Measurements from ENCODE around the gene MYLK. TPM values are rescaled to one million over a fixed set of nuclear protein-coding genes. Genes with fewer than 3 reads are reported as not detected.

The MYLK gene
- total and polyA plus RNA-seq, 10 of the 15 experiments (the other 5 are each of a cell fraction or from before 2014, with no cell fraction given): 0.04 to 1.6 (median 0.42) TPM; not detected in 1

DNA sequence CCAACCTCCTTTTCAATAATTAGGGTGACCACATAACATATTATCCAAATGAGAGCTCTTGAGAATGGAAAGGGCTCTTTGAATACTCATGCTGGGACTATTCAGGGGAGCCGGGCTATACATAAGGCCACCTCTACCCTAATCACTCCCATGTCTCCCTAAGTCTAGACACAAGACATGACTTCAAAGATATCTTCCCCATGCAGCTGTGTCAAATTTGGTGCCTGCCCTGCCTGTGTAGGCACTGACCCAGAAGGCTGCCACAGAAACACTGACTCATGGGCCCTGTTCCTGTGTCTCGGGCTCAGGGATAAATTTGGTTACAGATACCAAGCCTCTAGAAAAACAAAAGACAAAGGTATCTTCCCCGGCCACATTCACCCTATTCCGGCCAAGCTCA, 70.3 kb downstream of the MYLK start (continued):
- TF ChIP-seq CBX5 (IDR thresholded peaks at IDR 0.05; ENCODE audit: low read depth): no peak
- TF ChIP-seq, protein P1, sequence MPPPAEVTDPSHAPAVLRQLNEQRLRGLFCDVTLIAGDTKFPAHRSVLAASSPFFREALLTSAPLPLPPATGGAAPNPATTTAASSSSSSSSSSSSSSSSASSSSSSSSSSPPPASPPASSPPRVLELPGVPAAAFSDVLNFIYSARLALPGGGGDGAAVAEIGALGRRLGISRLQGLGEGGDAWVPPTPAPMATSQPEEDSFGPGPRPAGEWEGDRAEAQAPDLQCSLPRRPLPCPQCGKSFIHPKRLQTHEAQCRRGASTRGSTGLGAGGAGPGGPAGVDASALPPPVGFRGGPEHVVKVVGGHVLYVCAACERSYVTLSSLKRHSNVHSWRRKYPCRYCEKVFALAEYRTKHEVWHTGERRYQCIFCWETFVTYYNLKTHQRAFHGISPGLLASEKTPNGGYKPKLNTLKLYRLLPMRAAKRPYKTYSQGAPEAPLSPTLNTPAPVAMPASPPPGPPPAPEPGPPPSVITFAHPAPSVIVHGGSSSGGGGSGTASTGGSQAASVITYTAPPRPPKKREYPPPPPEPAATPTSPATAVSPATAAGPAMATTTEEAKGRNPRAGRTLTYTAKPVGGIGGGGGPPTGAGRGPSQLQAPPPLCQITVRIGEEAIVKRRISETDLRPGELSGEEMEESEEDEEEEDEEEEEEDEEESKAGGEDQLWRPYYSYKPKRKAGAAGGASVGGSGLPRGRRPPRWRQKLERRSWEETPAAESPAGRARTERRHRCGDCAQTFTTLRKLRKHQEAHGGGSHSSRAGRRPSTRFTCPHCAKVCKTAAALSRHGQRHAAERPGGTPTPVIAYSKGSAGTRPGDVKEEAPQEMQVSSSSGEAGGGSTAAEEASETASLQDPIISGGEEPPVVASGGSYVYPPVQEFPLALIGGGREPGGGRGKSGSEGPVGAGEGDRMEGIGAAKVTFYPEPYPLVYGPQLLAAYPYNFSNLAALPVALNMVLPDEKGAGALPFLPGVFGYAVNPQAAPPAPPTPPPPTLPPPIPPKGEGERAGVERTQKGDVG (CRISPR knock-in tag; IDR thresholded peaks at IDR 0.05): no peak
- no peak for TF ChIP-seq ZNF207 (IDR thresholded peaks at IDR 0.05; ENCODE audit: borderline replicate concordance)
- no peak for TF ChIP-seq ZBED1 (IDR thresholded peaks at IDR 0.05; ENCODE audit: borderline replicate concordance)
- TF ChIP-seq, protein P2, sequence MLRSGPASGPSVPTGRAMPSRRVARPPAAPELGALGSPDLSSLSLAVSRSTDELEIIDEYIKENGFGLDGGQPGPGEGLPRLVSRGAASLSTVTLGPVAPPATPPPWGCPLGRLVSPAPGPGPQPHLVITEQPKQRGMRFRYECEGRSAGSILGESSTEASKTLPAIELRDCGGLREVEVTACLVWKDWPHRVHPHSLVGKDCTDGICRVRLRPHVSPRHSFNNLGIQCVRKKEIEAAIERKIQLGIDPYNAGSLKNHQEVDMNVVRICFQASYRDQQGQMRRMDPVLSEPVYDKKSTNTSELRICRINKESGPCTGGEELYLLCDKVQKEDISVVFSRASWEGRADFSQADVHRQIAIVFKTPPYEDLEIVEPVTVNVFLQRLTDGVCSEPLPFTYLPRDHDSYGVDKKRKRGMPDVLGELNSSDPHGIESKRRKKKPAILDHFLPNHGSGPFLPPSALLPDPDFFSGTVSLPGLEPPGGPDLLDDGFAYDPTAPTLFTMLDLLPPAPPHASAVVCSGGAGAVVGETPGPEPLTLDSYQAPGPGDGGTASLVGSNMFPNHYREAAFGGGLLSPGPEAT (IDR thresholded peaks at IDR 0.05; ENCODE audit: low read depth): no peak
- no peak for TF ChIP-seq ZBTB33 (IDR thresholded peaks at IDR 0.05)
